Astrocyte of the spinal cord (primary cell): ENCODE results near the gene TMA7.
"Not testable (repeated sequence)": the region's sequence is repeated elsewhere in the genome, so short reads cannot be mapped to it uniquely, and the experiment has no call there.

Experiments
- DNase-seq: peaks from one replicate; pipeline ENCODE4 v3.0.0; 2011; ENCODE audit warnings: low read depth, low spot score
- H3K4me3 ChIP-seq: 2 replicates; pipeline ENCODE4 v1.5.1; 2011; ENCODE audit warnings: low read depth, mild to moderate bottlenecking, low read length, moderate library complexity
- in situ Hi-C: cut with HindIII; loops from 2 replicates; pipeline ENCODE4 v1.10.0; 2017; ENCODE audit warnings: low sequenced_read_pairs
- TF ChIP-seq, protein P1 (sequence below): IDR thresholded peaks from 2 replicates; pipeline ENCODE4 v1.5.1; 2012; ENCODE audit warnings: low read depth, mild to moderate bottlenecking, low read length, inconsistent platforms

Gene TMA7

DNA sequence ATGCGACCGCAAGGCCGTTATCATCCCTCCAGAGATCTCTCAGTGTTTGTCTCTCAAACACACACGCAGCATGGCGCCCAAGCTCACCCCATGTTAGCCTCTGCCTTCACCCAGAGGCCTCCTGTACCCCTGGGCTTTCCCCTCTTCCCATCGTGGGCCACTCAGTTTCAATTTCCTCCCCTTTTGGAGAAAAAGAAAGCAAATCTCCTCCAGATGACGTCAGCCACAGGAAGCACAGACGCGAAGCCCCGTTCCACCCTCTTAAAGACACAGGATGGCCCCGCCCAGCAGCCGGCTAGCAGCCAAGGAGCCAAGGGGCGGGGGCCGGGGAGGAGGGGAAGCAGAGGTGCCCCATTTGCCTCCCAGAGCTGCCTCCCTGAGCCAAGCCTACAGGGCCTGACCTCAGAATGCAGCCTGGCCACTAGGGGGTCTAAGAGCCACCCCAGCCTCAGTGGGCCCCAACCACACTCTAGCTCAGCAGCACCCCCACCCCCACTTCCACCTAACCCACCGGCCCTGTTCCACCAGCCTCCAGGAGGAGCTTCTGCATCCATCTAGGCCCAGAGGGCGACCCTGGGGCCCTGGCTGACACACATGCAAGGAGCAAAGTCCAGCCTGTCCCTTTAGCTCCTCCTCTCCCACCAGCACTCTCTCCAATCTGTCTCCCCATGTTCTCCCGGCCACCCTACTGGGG lies 33.0 kb downstream of the TMA7 start:
- in situ Hi-C loops: no loop called here
- TF ChIP-seq, protein P1, sequence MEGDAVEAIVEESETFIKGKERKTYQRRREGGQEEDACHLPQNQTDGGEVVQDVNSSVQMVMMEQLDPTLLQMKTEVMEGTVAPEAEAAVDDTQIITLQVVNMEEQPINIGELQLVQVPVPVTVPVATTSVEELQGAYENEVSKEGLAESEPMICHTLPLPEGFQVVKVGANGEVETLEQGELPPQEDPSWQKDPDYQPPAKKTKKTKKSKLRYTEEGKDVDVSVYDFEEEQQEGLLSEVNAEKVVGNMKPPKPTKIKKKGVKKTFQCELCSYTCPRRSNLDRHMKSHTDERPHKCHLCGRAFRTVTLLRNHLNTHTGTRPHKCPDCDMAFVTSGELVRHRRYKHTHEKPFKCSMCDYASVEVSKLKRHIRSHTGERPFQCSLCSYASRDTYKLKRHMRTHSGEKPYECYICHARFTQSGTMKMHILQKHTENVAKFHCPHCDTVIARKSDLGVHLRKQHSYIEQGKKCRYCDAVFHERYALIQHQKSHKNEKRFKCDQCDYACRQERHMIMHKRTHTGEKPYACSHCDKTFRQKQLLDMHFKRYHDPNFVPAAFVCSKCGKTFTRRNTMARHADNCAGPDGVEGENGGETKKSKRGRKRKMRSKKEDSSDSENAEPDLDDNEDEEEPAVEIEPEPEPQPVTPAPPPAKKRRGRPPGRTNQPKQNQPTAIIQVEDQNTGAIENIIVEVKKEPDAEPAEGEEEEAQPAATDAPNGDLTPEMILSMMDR: peak; percentile 32
- peak overlapping the region; percentile 84 for H3K4me3 ChIP-seq

DNA sequence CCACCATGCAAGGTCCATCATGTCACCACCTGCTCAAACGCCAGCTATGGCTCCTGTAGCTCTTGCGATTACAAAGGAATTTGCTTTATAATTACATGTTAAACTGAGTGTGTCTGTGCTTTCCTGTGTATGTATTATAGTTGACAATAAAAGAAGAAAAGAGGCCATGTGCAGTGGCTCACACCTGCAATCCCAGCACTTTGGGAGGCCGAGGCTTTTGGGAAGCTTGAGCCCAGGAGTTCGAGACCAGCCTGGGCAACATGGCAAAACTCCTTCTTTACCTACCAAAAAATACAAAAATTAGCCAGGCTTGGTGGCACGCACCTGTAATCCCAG lies 33.5 kb downstream of the TMA7 start:
- no peak overlapping the region for H3K4me3 ChIP-seq
- TF ChIP-seq, protein P1: no peak
- in situ Hi-C loops: no loop called here
- DNase-seq: no peak

More for the DNA sequence above, 33.0 kb downstream of the TMA7 start:
- DNase-seq: peak; percentile 92

DNA sequence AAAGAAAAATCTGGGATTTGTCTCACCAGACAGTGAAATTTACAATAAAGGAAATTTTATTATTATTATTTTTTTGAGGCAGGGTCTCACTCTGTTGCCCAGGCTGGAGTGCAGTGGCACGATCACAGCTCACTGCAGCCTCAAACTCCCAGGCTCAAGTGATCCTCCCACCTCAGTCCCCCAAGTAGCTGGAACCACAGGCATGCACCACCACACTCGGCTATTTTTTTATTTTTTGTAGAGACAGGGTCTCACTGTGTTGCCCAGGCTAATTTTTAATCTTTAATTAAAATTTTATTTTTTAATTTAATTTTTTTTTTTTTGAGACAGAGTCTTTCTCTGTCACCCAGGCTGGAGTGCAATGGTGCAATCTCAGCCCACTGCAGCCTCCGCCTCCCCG lies 34.0 kb downstream of the TMA7 start:
- DNase-seq, H3K4me3 ChIP-seq, in situ Hi-C loops: not testable (repeated sequence)

DNA sequence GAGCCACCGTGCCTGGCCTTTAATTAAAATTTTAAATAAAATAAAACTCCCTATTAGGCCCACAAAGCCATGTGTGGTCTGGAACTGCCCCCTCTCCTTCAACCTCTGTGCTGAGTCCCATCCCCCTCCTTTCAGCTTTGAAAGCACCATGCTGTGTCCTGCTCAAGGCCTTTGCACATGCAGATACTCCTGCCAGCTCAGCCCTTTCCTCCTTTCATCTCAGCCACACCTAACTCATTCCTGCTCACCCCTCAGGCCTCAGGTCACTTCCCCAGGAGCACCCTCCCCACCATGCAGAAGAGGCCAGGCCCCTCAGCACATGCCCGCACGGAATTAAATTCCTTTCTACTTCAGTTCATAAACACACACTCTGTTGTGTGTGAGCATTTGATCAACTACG lies 34.6 kb downstream of the TMA7 start:
- in situ Hi-C loops: no loop called here
- H3K4me3 ChIP-seq: no peak overlapping the region
- TF ChIP-seq, protein P1: no peak
- no peak for DNase-seq

DNA sequence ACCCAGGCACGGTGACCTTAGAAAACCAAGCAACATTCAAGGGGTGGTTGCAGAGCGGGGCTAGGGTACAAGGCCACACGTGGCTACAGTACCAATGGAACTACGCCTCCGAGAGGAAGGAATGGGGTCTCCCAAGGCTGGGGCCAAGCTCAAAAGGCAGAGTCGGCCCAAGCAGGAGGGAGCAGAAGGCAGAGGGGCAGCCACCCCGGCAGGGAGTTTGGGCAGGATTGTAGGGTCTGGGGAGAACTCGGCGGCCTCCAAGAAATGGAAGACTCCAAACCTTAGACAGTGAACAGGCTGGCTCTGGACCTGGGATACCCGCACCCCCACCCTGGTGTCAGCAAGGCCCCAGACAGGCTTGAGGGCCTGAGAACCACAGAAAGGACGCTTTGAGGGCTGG lies 35.1 kb downstream of the TMA7 start:
- no peak for DNase-seq
- in situ Hi-C loops: no loop called here
- TF ChIP-seq, protein P1: no peak
- H3K4me3 ChIP-seq: no peak overlapping the region

DNA sequence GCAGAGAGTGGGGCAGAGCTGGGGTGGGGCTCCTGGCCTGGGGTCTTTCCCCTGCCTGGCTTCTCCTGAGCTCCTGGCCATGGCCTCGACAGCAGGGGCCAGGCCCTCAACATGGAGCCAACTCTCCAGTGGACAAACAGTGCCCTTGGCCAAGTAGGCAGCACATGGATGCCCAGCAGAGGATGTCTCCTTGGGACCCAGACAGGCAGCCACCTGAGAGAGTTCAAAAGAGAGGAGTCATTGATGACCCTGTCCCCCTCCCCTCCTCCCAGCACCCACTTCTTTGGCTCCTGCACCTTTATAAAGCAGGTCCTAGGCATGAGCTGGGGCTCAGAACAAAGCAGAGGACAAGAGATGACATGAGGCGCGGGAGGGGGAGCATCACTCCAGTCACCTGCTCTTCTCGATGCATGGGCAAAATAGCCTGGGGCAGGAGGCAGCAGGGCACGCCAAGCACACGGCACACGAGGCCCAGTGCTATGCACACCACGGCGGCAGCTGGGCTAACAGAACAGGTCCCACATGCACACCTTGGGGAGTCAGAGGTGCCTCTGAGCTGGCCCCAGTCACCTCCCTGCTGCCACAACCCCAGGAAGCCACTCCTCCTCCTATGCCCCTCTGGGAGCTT lies 36.5 kb downstream of the TMA7 start:
- in situ Hi-C loops: no loop called here
- TF ChIP-seq, protein P1: no peak
- no peak for DNase-seq
- no peak overlapping the region for H3K4me3 ChIP-seq

DNA sequence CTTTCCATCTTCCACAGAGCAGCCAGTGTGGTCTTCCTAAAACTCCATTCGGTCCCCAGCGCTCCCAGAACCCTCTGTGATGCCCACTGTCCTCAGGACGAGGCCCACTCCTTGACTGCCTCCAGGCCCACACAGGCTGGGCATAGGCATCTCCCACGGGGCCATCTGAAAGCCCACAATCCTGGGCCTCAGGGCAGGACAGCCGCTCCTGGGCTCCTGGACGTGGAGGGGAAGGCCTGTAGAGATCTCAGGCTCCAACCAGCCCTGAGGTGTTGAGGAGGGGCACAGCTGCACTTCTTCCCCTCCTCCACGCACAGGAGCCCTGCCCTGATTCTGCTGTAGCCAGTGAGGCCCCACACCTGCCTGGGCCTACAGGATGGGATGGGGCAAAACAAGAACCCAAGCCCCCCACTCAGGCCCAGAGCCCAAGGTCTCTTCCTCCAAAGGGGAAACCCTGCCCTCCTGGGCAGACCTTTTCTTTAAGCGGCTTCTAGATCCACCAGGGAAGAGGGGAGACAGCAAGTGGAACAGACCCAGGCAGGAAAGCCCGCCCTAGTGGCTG lies 38.0 kb downstream of the TMA7 start:
- no peak overlapping the region for H3K4me3 ChIP-seq
- no peak for DNase-seq
- in situ Hi-C loops: no loop called here
- TF ChIP-seq, protein P1: no peak
